Right ventricle myocardium superior (tissue), 1 donor: ENCODE data around the gene NECAB3. TPM values are rescaled to one million over a fixed set of nuclear protein-coding genes. Genes with fewer than 3 reads are reported as not detected.
"Not testable (repeated sequence)": the region's sequence is repeated elsewhere in the genome, so short reads cannot be mapped to it uniquely, and the experiment has no call there.

Experiments
- ATAC-seq: fragments of 200-7000 bp; cut with Tn5 transposase; one replicate; pipeline ENCODE4 v1.9.1; 2020; ENCODE audit warnings: mild to moderate bottlenecking; ENCODE audit not compliant: poor library complexity
- DNase-seq: peaks from one replicate; pipeline ENCODE4 v3.0.0-alpha.2; 2020
- intact Hi-C: fragments of 100-400 bp; cut with DNase I; formaldehyde crosslinking; loops from one replicate; pipeline ENCODE4 v1.11.2; 2022
- total RNA-seq: library from RNA; stranded (reverse); fragmentation: NEBNext Ultra II Directional; extraction: Animal tissue kit (Norgen Biotek cat#: 25700); gene quantifications from one replicate; pipeline ENCODE4 v1.2.1, GENCODE V29; 2021
- donor health status: DM: no; HTN: yes; CAD: no; lungs with severe emphysema.

Gene NECAB3
- total RNA-seq, 1 donor from 2014 or later: 69.4 TPM

GRCh38 chr20:33645072-33645358 lies 29.2 kb downstream of the NECAB3 start:
- DNase-seq (no peak), ATAC-seq (no peak)
- intact Hi-C loops: no loop called here

GRCh38 chr20:33644313-33645071 lies 29.7 kb downstream of the NECAB3 start:
- intact Hi-C loops: no loop called here
- DNase-seq (no peak), ATAC-seq (no peak)

- intact Hi-C loops: no loop called here
- no peak for ATAC-seq
- DNase-seq: no peak
Observed at GRCh38 chr20:33640287-33640686, 33.9 kb downstream of the NECAB3 start.

GRCh38 chr20:33636776-33637175 lies 37.5 kb downstream of the NECAB3 start:
- DNase-seq (no peak), ATAC-seq (no peak)
- intact Hi-C loops: no loop called here

DNA sequence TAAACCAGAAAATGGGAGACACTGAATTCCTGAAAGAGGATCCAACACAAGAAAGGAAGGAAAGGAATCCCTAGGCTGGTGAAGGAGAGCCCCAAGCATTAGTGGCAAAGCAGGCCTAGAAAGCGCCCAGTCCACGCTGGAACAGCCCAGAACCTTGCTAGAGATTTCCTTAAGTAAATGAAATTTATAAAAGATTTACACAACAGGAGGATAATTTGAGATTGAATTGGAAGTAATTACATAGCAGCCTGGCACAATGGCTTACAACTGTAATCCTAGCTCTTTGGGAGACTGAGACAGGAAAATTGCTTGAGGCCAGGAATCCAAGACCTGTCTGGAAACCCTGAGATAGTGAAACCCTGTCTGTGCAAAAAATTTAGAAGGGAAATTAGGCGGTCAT lies 38.9 kb downstream of the NECAB3 start:
- no peak for DNase-seq
- intact Hi-C loops: no loop called here
- ATAC-seq: no peak

GRCh38 chr20:33631910-33632309 lies 42.3 kb downstream of the NECAB3 start:
- DNase-seq, intact Hi-C loops, ATAC-seq: not testable (repeated sequence)

DNA sequence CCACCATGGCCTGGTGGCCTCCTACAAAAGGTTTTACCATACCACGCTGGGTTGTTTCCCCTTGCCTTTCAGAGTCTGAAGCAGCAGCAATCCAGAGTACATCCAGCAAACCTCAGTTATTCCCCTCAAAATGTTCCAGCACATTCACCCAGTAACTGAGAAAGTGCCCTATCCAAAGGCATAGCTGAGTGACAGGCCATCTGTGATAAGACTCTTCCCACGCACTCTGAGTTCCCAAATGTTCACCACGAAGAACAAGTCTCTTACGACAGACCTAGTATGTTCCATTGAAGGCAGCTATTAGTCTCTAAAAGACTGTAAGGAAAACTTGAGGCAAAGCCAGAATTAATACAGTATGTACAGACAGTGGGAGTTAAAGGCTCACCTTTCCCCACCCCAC lies 43.7 kb downstream of the NECAB3 start:
- DNase-seq (no peak), ATAC-seq (no peak)
- intact Hi-C loops: no loop called here

DNA sequence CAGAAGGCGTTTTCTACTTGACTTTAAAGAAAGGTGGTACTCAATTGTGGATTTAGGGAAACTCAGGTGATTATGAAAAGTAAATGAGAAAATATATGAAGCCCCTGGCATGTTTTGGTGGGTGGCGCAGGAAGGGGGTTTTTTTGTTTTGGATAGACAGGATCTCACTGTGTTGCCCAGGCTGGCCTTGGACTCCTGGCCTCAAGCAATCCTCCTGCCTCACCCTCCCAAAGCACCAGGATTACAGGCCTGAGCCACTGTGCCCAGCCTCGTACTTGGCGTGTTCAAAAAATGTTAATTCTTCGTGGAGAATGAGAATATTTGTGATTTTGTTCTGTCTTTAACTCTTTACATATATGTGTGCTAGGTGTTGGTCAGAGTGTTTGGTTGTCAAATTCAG lies 44.2 kb downstream of the NECAB3 start:
- intact Hi-C loops: no loop called here
- DNase-seq (no peak), ATAC-seq (no peak)

DNA sequence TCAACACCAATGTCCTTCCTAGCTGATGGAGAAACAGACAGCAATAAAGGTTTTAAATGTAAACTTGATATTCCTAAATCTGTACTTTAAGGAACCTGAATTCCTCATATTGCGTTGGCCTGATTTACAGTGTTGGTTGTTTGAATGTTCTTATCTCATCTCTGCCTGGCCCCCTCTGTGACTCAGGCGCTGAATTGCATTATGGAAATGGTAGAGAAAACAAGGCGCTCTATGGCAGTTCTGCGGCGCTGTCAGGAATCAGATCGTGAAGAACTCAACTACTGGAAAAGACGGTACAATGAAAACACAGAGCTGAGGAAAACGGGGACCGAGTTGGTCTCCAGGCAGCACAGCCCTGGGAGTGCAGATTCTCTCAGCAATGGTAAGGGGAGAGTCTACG lies 44.7 kb downstream of the NECAB3 start:
- ATAC-seq (no peak), DNase-seq (no peak)
- intact Hi-C loops: no loop called here

- intact Hi-C loops: no loop called here
- ATAC-seq (no peak), DNase-seq (no peak)
Observed at GRCh38 chr20:33627577-33628216, 46.5 kb downstream of the NECAB3 start.

GRCh38 chr20:33626190-33626589 lies 48.0 kb downstream of the NECAB3 start:
- ATAC-seq (no peak), DNase-seq (no peak)
- intact Hi-C loops: no loop called here

DNA sequence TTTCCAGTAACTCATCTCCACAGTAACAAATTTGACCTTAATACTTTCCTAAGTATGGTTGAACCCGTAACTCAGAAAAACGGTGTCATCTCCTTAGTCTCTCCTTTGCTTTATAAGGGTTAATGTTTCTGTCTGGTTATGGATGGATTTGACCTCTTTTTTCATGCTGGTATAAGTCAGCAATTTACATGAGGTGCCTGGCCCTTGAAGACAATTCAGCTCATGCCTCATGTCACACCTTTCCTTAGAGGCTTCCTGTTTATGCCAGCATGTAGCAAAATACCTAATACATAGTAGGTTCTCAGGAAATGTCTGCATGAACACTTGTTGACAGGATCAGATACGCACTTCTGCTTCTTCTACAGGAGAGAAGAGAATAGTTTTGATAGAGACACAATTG lies 49.8 kb downstream of the NECAB3 start:
- intact Hi-C loops: no loop called here
- ATAC-seq (no peak), DNase-seq (no peak)

- intact Hi-C loops: no loop called here
- ATAC-seq (no peak), DNase-seq (no peak)
Observed at GRCh38 chr20:33622705-33623365, 51.4 kb downstream of the NECAB3 start.

DNA sequence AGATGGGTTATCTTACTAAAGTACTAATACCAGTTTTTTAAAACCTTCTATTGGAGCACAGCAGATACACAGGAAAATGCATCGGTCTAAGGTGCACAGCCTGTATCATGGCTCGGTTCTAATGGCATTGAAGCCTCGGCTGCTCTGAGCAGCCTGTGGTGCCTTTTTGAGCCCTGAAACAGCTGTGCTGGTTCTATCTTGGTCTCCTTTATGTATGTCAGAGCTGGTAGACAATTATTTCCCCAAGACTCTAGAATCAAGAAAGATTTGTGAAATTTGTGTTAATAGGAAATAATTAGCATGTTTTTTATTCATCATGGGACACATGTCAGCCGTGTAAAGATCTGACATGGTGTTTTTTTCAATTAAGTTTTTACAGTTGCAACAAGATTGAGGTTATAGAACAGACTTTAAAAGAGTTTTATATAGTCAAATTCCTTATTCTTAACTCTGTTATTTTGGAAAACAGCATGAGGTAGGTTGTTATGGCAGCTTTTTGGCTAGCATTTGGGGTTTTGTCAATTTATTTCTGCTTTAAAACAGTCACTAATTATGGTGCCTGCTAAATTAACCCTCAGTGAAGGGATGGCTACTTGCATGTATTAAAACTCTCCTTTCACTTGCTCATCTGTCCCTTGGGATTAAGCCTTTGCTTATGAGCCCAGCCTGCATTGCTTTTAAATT lies 52.4 kb downstream of the NECAB3 start:
- no peak for DNase-seq
- intact Hi-C loops: no loop called here
- ATAC-seq: no peak

- DNase-seq (no peak), ATAC-seq (no peak)
- intact Hi-C loops: no loop called here
Observed at GRCh38 chr20:33612001-33612400, 62.2 kb downstream of the NECAB3 start.

- intact Hi-C loops: no loop called here
- DNase-seq (no peak), ATAC-seq (no peak)
Observed at GRCh38 chr20:33611106-33611505, 63.1 kb downstream of the NECAB3 start.

DNA sequence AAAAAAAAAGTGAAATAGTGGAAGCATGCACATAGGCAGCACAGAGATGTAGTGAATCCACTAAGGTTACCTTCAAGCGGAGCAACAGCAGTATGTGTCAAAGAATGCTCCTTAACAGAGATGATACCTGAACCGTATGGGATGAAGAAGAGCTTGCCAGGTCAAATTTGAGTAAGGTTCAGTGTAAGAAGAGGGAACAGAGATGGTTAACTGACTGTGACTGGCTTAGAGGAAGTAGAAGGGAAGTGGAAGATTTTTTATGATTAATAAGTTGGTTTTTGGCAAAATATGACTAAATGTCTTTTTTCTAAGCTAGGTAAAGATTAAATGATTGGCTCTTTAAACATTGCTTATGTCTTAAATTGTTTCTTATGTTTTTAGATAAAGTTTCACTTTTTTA lies 64.7 kb downstream of the NECAB3 start:
- intact Hi-C loops: no loop called here
- DNase-seq: no peak
- ATAC-seq: no peak
